ENCODE measurements around the gene ANKRD10.
"Not testable (repeated sequence)": the region's sequence is repeated elsewhere in the genome, so short reads cannot be mapped to it uniquely, and the experiment has no call there.

ANKRD10 gene

GRCh38 chr13:110915057-110915873 is at the start of gene ANKRD10:
Gene ANKRD10, minus strand, starts transcription at chr13:110915069. Its CDS starts 135 bp downstream, at chr13:110914934.
- DNase-seq = peak; percentile 99

GRCh38 chr13:110964229-110965037 is 49.6 kb upstream of the ANKRD10 start:
- DNase-seq = no peak

GRCh38 chr13:110963554-110963970 is 48.7 kb upstream of the ANKRD10 start:
- no peak for DNase-seq

GRCh38 chr13:110961959-110962358 is 47.1 kb upstream of the ANKRD10 start:
- no peak for DNase-seq

- no peak for DNase-seq
Measured at GRCh38 chr13:110960204-110960603, 45.3 kb upstream of the ANKRD10 start.

- no peak for DNase-seq
Measured at GRCh38 chr13:110957931-110958330, 43.1 kb upstream of the ANKRD10 start.

- DNase-seq = peak; percentile 13
Measured at GRCh38 chr13:110957181-110957884, 42.5 kb upstream of the ANKRD10 start.

GRCh38 chr13:110956216-110956615 is 41.3 kb upstream of the ANKRD10 start:
- not testable (repeated sequence) for DNase-seq

GRCh38 chr13:110955608-110956007 is 40.7 kb upstream of the ANKRD10 start:
- peak; percentile 7 for DNase-seq

- peak; percentile 98 for DNase-seq
Measured at GRCh38 chr13:110955072-110955503, 40.2 kb upstream of the ANKRD10 start.

GRCh38 chr13:110954533-110954920 is 39.7 kb upstream of the ANKRD10 start:
- DNase-seq = not testable (repeated sequence)

- DNase-seq = no peak
Measured at GRCh38 chr13:110953833-110954532, 39.1 kb upstream of the ANKRD10 start.

- no peak for DNase-seq
Measured at GRCh38 chr13:110953416-110953815, 38.5 kb upstream of the ANKRD10 start.

GRCh38 chr13:110952135-110952534 is 37.3 kb upstream of the ANKRD10 start:
- DNase-seq = not testable (repeated sequence)

- DNase-seq = no peak
Measured at GRCh38 chr13:110950819-110951570, 36.1 kb upstream of the ANKRD10 start.

GRCh38 chr13:110950356-110950755 is 35.5 kb upstream of the ANKRD10 start:
- no peak for DNase-seq

GRCh38 chr13:110949628-110950027 is 34.8 kb upstream of the ANKRD10 start:
- no peak for DNase-seq

GRCh38 chr13:110949116-110949515 is 34.2 kb upstream of the ANKRD10 start:
- no peak for DNase-seq

- DNase-seq = not testable (repeated sequence)
Measured at GRCh38 chr13:110947338-110947737, 32.5 kb upstream of the ANKRD10 start.

- DNase-seq = no peak
Measured at GRCh38 chr13:110945928-110946570, 31.2 kb upstream of the ANKRD10 start.
